ENCODE results near the gene NEMF.
"Not testable (repeated sequence)": the region's sequence is repeated elsewhere in the genome, so short reads cannot be mapped to it uniquely, and the experiment has no call there.

Gene NEMF

DNA sequence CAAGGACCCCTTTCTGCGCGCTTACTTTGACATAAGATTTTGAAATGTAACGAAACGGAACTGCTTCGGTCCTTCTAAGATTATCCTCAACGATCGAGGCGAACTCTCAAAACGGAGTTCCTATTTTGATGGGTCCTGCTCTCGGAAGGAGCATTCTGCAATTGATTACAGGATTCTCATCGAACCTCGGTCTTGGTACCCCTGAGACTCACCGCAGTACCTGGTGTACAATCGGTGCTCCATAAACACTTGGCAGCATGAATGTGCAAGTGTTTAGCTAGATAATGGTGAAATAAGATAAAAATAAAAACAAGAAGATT lies 530 bp upstream of the NEMF start:
- no peaks in the 10 kb centered on the region for H3K4me1 ChIP-seq (ENCODE audit: control insufficient read depth, insufficient read depth, low read length)
- H3K27me3 ChIP-seq (ENCODE audit: control insufficient read depth, insufficient read depth, low read length): no peaks in the 10 kb centered on the region
- H3K4me3 ChIP-seq (ENCODE audit: low read length): peak overlapping the region; percentile 82
- peak overlapping the region; percentile 95 for H3K9ac ChIP-seq (ENCODE audit: low read length)
- H3K36me3 ChIP-seq (ENCODE audit: control insufficient read depth, insufficient read depth, low read length): peaks cover 4% of the 10 kb centered on the region
- H3K27ac ChIP-seq (ENCODE audit: low read depth, low read length): peak overlapping the region; percentile 76

DNA sequence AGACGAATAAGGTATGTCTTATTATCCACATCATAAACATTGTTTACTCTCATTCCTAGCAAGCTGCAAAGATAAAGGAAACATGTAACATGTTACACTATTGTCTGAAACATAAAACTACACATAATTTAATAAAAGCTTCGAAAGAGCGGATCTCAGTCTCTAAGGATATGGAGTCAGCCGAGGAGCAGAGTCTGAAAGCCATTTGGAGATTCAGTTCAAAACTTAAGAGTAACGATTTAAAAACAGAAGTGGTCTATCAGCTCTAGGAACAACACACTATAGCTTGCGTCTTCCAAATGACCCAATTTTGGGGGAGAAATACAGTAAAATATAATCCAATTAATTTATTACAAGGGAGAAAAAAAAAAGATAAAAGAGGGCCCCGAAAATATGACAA lies 775 bp downstream of the NEMF start:
- Histone ChIP-seq H3K27me3 (ENCODE audit: control insufficient read depth, insufficient read depth, low read length) (no peaks in the 10 kb centered on the region), H3K36me3 (ENCODE audit: control insufficient read depth, insufficient read depth, low read length) (peaks cover 4% of the 10 kb centered on the region), H3K4me1 (ENCODE audit: control insufficient read depth, insufficient read depth, low read length) (no peaks in the 10 kb centered on the region), H3K4me3 (ENCODE audit: low read length) (peak overlapping the region; percentile 82), H3K9ac (ENCODE audit: low read length) (peak overlapping the region; percentile 95), H3K27ac (ENCODE audit: low read depth, low read length) (peak overlapping the region; percentile 76)

DNA sequence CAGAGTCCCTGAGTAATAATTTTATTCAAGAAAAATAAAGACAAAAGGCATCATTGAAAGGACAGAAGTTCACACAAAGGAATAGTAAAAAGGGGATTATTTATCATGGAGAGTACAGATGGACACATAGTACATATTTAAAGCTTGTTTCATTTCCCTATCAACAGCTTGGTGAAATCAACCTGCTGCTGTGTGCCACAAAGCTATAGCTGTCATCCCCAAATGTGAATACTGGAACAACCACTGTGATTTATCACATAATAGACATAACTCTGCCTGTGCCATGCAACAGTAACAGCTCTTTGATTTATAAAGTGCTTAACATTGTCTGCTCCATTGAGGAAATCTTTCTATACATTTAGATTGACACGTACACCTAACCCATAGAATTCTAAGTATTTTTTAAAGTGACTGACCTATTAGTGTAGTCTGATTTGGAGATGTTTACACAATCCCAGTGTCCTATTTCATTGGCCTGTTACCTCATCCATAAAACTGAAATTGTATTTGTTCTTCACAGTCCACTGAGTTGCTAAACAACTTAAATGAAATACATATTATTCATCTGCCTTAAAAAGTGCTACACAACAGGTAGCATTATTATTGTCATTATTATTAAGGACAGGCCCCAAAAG lies 3.3 kb downstream of the NEMF start:
- H3K27me3 ChIP-seq (ENCODE audit: control insufficient read depth, insufficient read depth, low read length): no peaks in the 10 kb centered on the region
- H3K9ac ChIP-seq (ENCODE audit: low read length): no peak overlapping the region
- no peaks in the 10 kb centered on the region for H3K4me1 ChIP-seq (ENCODE audit: control insufficient read depth, insufficient read depth, low read length)
- H3K27ac ChIP-seq (ENCODE audit: low read depth, low read length): no peak overlapping the region
- H3K4me3 ChIP-seq (ENCODE audit: low read length): no peak overlapping the region
- peaks cover 7% of the 10 kb centered on the region for H3K36me3 ChIP-seq (ENCODE audit: control insufficient read depth, insufficient read depth, low read length)

DNA sequence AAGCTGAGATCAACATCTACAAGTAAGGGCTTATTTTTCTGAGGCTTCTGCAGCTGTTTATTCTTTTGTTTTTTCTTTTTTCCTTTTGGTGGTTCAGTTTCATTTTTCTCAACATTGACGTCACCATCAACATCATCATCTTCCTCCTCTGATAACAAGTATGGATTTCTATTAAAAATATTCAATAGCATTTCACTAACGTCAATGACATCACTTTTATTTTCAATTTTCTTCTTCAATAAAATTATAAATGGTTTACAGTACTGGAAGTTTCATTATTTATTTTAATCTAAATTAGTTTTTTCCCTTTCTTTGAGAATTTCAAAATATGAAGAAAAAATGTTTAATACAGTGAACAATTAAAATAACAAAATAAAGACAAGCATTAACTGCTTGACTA lies 23.9 kb downstream of the NEMF start:
- no peaks in the 10 kb centered on the region for H3K27me3 ChIP-seq (ENCODE audit: control insufficient read depth, insufficient read depth, low read length)
- H3K4me1 ChIP-seq (ENCODE audit: control insufficient read depth, insufficient read depth, low read length): no peaks in the 10 kb centered on the region
- H3K36me3 ChIP-seq (ENCODE audit: control insufficient read depth, insufficient read depth, low read length): peaks cover 35% of the 10 kb centered on the region

DNA sequence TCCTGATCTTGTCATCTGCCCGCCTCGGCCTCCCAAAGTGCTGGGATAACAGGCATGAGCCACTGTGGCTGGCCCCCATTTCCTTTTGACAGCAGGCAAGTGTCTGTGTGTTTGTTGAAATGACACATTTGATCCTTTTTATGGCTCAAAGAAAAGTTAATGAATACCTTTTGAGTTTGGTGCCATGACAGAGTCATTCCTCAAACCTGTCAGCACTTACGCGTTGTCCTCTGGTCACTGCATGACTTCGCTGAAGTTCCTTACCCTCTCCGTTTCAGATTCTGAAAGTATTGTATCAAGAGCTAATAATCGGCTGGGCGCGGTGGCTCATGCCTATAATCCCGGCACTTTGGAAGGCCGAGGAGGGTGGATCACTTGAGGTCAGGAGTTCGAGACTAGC lies 32.4 kb downstream of the NEMF start:
- Histone ChIP-seq H3K4me3 (ENCODE audit: low read length) (no peak overlapping the region), H3K36me3 (ENCODE audit: control insufficient read depth, insufficient read depth, low read length) (peaks cover 15% of the 10 kb centered on the region), H3K9ac (ENCODE audit: low read length) (no peak overlapping the region)

More for the DNA sequence above, 23.9 kb downstream of the NEMF start:
- H3K9ac ChIP-seq (ENCODE audit: low read length): no peak overlapping the region
- H3K4me3 ChIP-seq (ENCODE audit: low read length): no peak overlapping the region
- no peak overlapping the region for H3K27ac ChIP-seq (ENCODE audit: low read depth, low read length)

DNA sequence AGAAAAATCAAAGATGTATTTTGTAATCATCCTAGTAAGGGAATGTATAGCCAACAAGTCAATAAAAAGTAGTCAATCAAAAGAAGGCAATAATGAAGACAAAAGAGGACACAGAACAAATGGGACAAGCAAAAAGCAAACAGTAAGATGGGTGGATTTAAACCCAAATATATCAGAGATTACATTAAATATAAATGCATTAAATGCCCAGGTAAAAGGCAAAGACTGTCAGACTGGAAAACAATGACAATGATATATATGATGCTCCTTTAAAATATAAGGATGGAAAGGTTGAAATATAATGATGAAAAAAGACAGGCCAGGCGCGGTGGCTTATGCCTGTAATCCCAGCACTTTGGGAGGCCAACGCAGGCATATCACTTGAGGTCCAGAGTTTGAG lies 35.7 kb downstream of the NEMF start:
- H3K4me3 ChIP-seq (ENCODE audit: low read length): no peak overlapping the region
- no peaks in the 10 kb centered on the region for H3K4me1 ChIP-seq (ENCODE audit: control insufficient read depth, insufficient read depth, low read length)
- no peak overlapping the region for H3K9ac ChIP-seq (ENCODE audit: low read length)
- H3K27me3 ChIP-seq (ENCODE audit: control insufficient read depth, insufficient read depth, low read length): no peaks in the 10 kb centered on the region
- peaks cover 16% of the 10 kb centered on the region for H3K36me3 ChIP-seq (ENCODE audit: control insufficient read depth, insufficient read depth, low read length)
- H3K27ac ChIP-seq (ENCODE audit: low read depth, low read length): no peak overlapping the region

More for the DNA sequence above, 32.4 kb downstream of the NEMF start:
- Histone ChIP-seq H3K27ac (ENCODE audit: low read depth, low read length) (no peak overlapping the region), H3K4me1 (ENCODE audit: control insufficient read depth, insufficient read depth, low read length) (no peaks in the 10 kb centered on the region), H3K27me3 (ENCODE audit: control insufficient read depth, insufficient read depth, low read length) (no peaks in the 10 kb centered on the region)

DNA sequence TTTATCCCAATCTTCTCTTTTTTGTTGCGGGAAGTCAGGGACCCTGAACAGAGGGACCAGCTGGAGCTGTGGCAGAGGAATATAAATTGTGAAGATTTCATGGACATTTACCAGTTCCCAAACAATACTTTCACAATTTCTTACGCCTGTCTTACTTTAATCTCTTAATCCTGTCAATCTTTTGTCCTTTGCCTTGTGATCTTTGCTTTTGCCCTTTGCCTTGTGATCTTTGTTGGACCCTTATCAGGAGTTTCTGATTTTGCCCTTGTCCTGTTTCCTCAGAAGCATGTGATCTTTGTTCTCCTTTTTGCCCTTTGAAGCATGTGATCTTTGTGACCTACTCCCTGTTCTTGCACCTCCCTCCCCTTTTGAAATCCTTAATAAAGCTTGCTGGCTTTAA lies 36.5 kb downstream of the NEMF start:
- H3K27ac ChIP-seq (ENCODE audit: low read depth, low read length); H3K27me3 ChIP-seq (ENCODE audit: control insufficient read depth, insufficient read depth, low read length); H3K4me1 ChIP-seq (ENCODE audit: control insufficient read depth, insufficient read depth, low read length); H3K9ac ChIP-seq (ENCODE audit: low read length); H3K4me3 ChIP-seq (ENCODE audit: low read length): not testable (repeated sequence)
- peaks cover 17% of the 10 kb centered on the region for H3K36me3 ChIP-seq (ENCODE audit: control insufficient read depth, insufficient read depth, low read length)

DNA sequence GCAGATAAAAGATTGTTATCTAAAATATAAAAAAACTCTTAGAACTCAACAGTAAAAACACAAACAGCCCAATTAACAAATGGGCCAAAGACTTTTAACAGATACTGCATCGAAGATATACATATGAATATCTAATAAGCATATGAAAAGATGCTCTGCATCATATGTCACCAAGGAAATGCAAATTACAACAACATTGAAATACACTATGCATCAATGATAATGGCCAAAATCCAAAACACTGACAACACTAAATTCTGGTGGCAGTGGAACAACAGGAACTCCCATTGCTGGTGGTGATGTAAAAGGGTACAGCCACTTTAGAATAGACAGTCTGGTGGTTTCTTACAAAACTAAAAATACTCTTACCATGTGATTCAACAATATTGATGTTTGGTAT lies 43.8 kb downstream of the NEMF start:
- no peak overlapping the region for H3K4me3 ChIP-seq (ENCODE audit: low read length)
- H3K36me3 ChIP-seq (ENCODE audit: control insufficient read depth, insufficient read depth, low read length): peaks cover 10% of the 10 kb centered on the region
- H3K4me1 ChIP-seq (ENCODE audit: control insufficient read depth, insufficient read depth, low read length): no peaks in the 10 kb centered on the region
- H3K27ac ChIP-seq (ENCODE audit: low read depth, low read length): no peak overlapping the region
- H3K27me3 ChIP-seq (ENCODE audit: control insufficient read depth, insufficient read depth, low read length): no peaks in the 10 kb centered on the region
- no peak overlapping the region for H3K9ac ChIP-seq (ENCODE audit: low read length)

DNA sequence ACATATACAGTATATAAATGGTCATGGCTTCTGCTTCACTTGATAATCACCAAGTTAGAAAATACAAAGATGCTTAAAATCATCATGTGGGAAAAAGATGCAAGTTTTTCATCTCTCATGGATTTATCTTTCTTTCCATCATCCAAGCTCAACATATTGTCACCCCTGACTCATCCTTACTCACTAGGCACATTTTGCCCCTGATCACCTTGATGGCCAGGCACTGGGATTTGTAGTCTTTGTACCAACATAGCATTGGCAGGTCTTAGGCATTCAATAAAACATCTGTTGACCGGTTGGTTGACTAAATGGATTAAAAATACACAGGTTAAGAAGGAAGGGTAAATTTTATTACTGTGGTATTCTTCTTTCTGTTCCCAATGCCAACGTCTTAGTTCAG lies 56.6 kb downstream of the NEMF start:
- H3K27ac ChIP-seq (ENCODE audit: low read depth, low read length): no peak overlapping the region

DNA sequence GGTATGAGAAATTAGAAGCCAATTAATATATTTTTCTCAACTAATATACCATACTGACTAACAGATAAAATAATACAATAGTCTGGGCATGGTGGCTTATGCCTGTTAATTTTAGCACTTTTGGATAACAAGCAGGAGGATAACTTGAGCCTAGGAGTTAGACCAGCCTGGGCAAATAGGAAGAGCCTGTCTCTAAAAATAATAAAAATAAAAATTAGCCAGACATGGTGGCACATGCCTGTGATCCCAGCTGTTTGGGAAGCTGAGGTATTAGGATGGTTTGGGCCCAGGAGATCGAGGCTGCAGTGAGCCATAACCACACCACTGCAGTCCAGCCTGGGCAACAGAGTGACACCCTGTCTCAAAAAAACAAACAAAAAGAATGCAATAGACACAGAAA lies 60.0 kb downstream of the NEMF start:
- H3K27me3 ChIP-seq (ENCODE audit: control insufficient read depth, insufficient read depth, low read length): no peaks in the 10 kb centered on the region
- no peak overlapping the region for H3K9ac ChIP-seq (ENCODE audit: low read length)
- no peak overlapping the region for H3K4me3 ChIP-seq (ENCODE audit: low read length)
- H3K36me3 ChIP-seq (ENCODE audit: control insufficient read depth, insufficient read depth, low read length): peaks cover 23% of the 10 kb centered on the region
- no peaks in the 10 kb centered on the region for H3K4me1 ChIP-seq (ENCODE audit: control insufficient read depth, insufficient read depth, low read length)
- no peak overlapping the region for H3K27ac ChIP-seq (ENCODE audit: low read depth, low read length)

More for the DNA sequence above, 56.6 kb downstream of the NEMF start:
- H3K9ac ChIP-seq (ENCODE audit: low read length): no peak overlapping the region
- no peaks in the 10 kb centered on the region for H3K27me3 ChIP-seq (ENCODE audit: control insufficient read depth, insufficient read depth, low read length)
- H3K4me1 ChIP-seq (ENCODE audit: control insufficient read depth, insufficient read depth, low read length): no peaks in the 10 kb centered on the region
- no peak overlapping the region for H3K4me3 ChIP-seq (ENCODE audit: low read length)
- H3K36me3 ChIP-seq (ENCODE audit: control insufficient read depth, insufficient read depth, low read length): peaks cover 39% of the 10 kb centered on the region

DNA sequence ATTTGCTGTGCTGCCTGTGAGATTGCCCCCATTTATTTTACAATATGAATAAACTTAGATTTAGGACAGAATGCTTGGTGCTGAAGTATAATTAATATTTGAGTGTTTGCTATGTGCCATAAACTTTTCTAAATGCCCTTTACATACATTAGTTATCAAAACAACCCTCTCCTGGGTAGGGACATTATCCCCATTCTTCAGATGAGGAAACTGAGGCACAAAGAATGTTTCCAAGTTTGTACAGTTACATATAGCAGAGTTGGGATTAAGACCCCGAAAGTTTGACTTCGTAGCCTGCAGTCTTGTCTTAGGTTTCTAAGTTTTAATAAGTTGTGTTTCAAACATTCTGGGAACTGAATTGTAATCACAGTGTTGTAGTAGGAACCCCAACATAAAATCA lies 66.3 kb downstream of the NEMF start:
- Histone ChIP-seq H3K4me1 (ENCODE audit: control insufficient read depth, insufficient read depth, low read length) (no peaks in the 10 kb centered on the region), H3K27me3 (ENCODE audit: control insufficient read depth, insufficient read depth, low read length) (no peaks in the 10 kb centered on the region), H3K4me3 (ENCODE audit: low read length) (no peak overlapping the region), H3K9ac (ENCODE audit: low read length) (no peak overlapping the region), H3K27ac (ENCODE audit: low read depth, low read length) (no peak overlapping the region), H3K36me3 (ENCODE audit: control insufficient read depth, insufficient read depth, low read length) (peaks cover 42% of the 10 kb centered on the region)

DNA sequence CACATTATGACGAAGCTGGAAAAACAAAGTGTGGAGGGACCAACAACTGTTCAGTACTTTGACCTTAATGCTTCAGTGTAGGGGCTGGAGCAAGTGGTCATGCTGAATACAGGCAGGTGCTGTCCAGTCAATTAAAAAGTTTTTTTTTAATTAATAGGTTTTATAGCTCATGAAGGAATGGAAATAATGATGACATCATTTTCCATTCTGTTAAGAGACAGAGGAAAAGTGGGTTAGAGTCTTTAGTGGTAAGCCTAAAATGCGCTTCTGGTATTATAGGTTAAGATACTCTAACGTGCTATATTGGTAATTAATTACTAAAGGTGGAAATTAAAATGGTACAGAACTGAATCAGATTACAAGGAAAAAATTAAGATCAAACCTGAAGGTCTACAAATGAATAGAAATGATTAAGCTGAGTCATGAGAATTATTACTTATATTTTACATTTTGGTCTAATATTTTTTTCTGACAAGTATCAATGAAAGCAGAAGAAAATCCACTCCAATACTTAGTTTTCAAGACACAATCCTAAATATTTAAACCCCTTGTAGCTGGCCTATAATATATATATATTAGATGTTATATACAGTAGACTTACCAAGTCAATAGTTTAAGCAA lies 69.1 kb downstream of the NEMF start:
- Histone ChIP-seq H3K27ac (ENCODE audit: low read depth, low read length) (no peak overlapping the region), H3K36me3 (ENCODE audit: control insufficient read depth, insufficient read depth, low read length) (peaks cover 41% of the 10 kb centered on the region), H3K4me1 (ENCODE audit: control insufficient read depth, insufficient read depth, low read length) (no peaks in the 10 kb centered on the region), H3K9ac (ENCODE audit: low read length) (no peak overlapping the region), H3K27me3 (ENCODE audit: control insufficient read depth, insufficient read depth, low read length) (no peaks in the 10 kb centered on the region), H3K4me3 (ENCODE audit: low read length) (no peak overlapping the region)

DNA sequence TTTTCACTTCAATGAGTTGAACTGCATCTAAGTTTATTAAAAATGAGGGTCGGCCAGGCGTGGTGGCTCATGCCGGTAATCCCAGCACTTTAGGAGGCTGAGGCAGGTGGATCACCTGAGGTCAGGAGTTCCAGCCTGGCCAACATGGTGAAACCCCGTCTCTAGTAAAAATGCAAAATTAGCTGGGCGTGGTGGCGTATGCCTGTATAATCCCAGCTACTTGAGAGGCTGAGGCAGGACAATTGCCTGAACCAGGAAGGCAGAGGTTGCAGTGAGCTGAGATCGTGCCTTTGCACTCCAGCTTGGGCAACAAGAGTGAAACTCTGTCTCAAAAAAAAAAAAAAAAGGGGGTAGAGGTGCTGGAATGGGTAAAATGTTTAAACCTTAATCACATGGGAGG lies 71.5 kb downstream of the NEMF start:
- H3K9ac ChIP-seq (ENCODE audit: low read length); H3K27ac ChIP-seq (ENCODE audit: low read depth, low read length); H3K27me3 ChIP-seq (ENCODE audit: control insufficient read depth, insufficient read depth, low read length); H3K4me1 ChIP-seq (ENCODE audit: control insufficient read depth, insufficient read depth, low read length); H3K4me3 ChIP-seq (ENCODE audit: low read length): not testable (repeated sequence)
- H3K36me3 ChIP-seq (ENCODE audit: control insufficient read depth, insufficient read depth, low read length): peaks cover 33% of the 10 kb centered on the region

Measured in rectal smooth muscle tissue (tissue), 1 donor.